DOHH2 (cell line): ENCODE data around the gene KRT9.

Source experiments
- H3F3A ChIP-seq: fragments of 200-600 bp; sonication (generic), shearing (Covaris generic); 2 replicates; pipeline ENCODE4 v1.6.0; 2016; ENCODE audit warnings: antibody characterized with exemption, mild to moderate bottlenecking; ENCODE audit not compliant: control insufficient read depth, insufficient read depth
- H3K27ac ChIP-seq: fragments of 200-600 bp; sonication (generic); 2 replicates; pipeline ENCODE4 v1.5.1; 2014; ENCODE audit warnings: low read depth, mild to moderate bottlenecking, low read length, moderate library complexity
- H3K27me3 ChIP-seq: fragments of 200-600 bp; sonication (generic); 2 replicates; pipeline ENCODE4 v1.6.1; 2014; ENCODE audit warnings: mild to moderate bottlenecking, low read length, mixed read lengths; ENCODE audit not compliant: control insufficient read depth
- H3K36me3 ChIP-seq: fragments of 200-600 bp; sonication (generic); 2 replicates; pipeline ENCODE4 v1.6.1; 2014; ENCODE audit warnings: mild to moderate bottlenecking, low read length, moderate library complexity, mixed read lengths; ENCODE audit not compliant: control insufficient read depth
- H3K4me1 ChIP-seq: fragments of 200-600 bp; sonication (generic); 2 replicates; pipeline ENCODE4 v1.6.1; 2014; ENCODE audit warnings: mild to moderate bottlenecking, low read length, mixed read lengths; ENCODE audit not compliant: control insufficient read depth
- H3K4me2 ChIP-seq: fragments of 200-600 bp; sonication (generic); 2 replicates; pipeline ENCODE4 v1.6.0; 2014; ENCODE audit warnings: mild to moderate bottlenecking, low read length, moderate library complexity
- H3K4me3 ChIP-seq: fragments of 200-600 bp; sonication (generic); 2 replicates; pipeline ENCODE4 v1.5.1; 2014; ENCODE audit warnings: mild to moderate bottlenecking, low read length, mixed read lengths
- H3K79me2 ChIP-seq: fragments of 200-600 bp; sonication (generic); 2 replicates; pipeline ENCODE4 v1.6.1; 2014; ENCODE audit warnings: mild to moderate bottlenecking, low read length, mixed read lengths; ENCODE audit not compliant: control insufficient read depth
- H3K9me2 ChIP-seq: fragments of 200-600 bp; sonication (generic); replicated peaks from 2 replicates; pipeline ENCODE4 v1.6.1; 2014; ENCODE audit warnings: mild to moderate bottlenecking, low read length, mixed read lengths; ENCODE audit not compliant: control insufficient read depth
- H3K9me3 ChIP-seq: fragments of 200-600 bp; sonication (generic); 2 replicates; pipeline ENCODE4 v1.6.1; 2014; ENCODE audit warnings: antibody characterized with exemption, low read length, mixed read lengths; ENCODE audit not compliant: control insufficient read depth, insufficient read depth
- H4K20me1 ChIP-seq: fragments of 200-600 bp; sonication (generic); 2 replicates; pipeline ENCODE4 v1.6.0; 2014; ENCODE audit warnings: low read depth, mild to moderate bottlenecking, antibody characterized with exemption, low read length, moderate library complexity; ENCODE audit not compliant: control insufficient read depth, insufficient read depth
- CTCF ChIP-seq: fragments of 200-600 bp; sonication (generic); IDR thresholded peaks from one replicate; pipeline ENCODE4 v1.5.1; 2014; ENCODE audit warnings: antibody characterized with exemption, mild to moderate bottlenecking, low read depth, low read length; ENCODE audit not compliant: poor library complexity, severe bottlenecking
- EZH2phosphoT487 ChIP-seq: fragments of 200-600 bp; sonication (generic); IDR thresholded peaks from 2 replicates; pipeline ENCODE4 v1.6.1; 2017; ENCODE audit warnings: borderline replicate concordance, mild to moderate bottlenecking, antibody characterized with exemption, low read length, moderate library complexity, mixed read lengths

Gene KRT9

GRCh38 chr17:41551365-41551764 is 20.5 kb downstream of the KRT9 start:
- Histone ChIP-seq H4K20me1 (no peaks in the 10 kb centered on the region), H3K36me3 (no peaks in the 10 kb centered on the region), H3F3A (no peaks in the 10 kb centered on the region), H3K9me2 (no peaks in the 10 kb centered on the region), H3K4me2 (no peak overlapping the region), H3K27me3 (peaks cover 9% of the 10 kb centered on the region; the same call in 1 of the 2 replicates), H3K4me3 (no peak overlapping the region), H3K4me1 (peaks cover 5% of the 10 kb centered on the region), H3K27ac (no peak overlapping the region), H3K9me3 (no peaks in the 10 kb centered on the region), H3K79me2 (no peaks in the 10 kb centered on the region)
- no peak for TF ChIP-seq CTCF

GRCh38 chr17:41549596-41550039 is 22.2 kb downstream of the KRT9 start:
- H3K4me3 ChIP-seq = no peak overlapping the region
- no peaks in the 10 kb centered on the region for H3K79me2 ChIP-seq
- no peaks in the 10 kb centered on the region for H4K20me1 ChIP-seq
- H3K9me3 ChIP-seq = no peaks in the 10 kb centered on the region
- TF ChIP-seq EZH2phosphoT487 (no peak), CTCF (no peak)
- H3K9me2 ChIP-seq = no peaks in the 10 kb centered on the region
- no peaks in the 10 kb centered on the region for H3F3A ChIP-seq
- H3K27me3 ChIP-seq = peaks cover 9% of the 10 kb centered on the region; the same call in 1 of the 2 replicates
- peak overlapping the region; percentile 57; the same call in 1 of the 2 replicates for H3K4me2 ChIP-seq
- H3K36me3 ChIP-seq = no peaks in the 10 kb centered on the region
- H3K4me1 ChIP-seq = peaks cover 5% of the 10 kb centered on the region
- no peak overlapping the region for H3K27ac ChIP-seq

- Histone ChIP-seq H3K36me3 (no peaks in the 10 kb centered on the region), H3K9me3 (no peaks in the 10 kb centered on the region), H3K4me3 (0 out of 2 replicates have a peak overlapping the region, but pooled peaks have one; percentile 12), H3K27ac (no peak overlapping the region), H4K20me1 (no peaks in the 10 kb centered on the region), H3F3A (no peaks in the 10 kb centered on the region), H3K79me2 (no peaks in the 10 kb centered on the region), H3K27me3 (peaks cover 9% of the 10 kb centered on the region; the same call in 1 of the 2 replicates), H3K4me1 (peaks cover 5% of the 10 kb centered on the region), H3K4me2 (peak overlapping the region; percentile 57), H3K9me2 (no peaks in the 10 kb centered on the region)
- TF ChIP-seq CTCF = peak; percentile 92
- no peak for TF ChIP-seq EZH2phosphoT487
Observed at GRCh38 chr17:41548844-41549595, 22.8 kb downstream of the KRT9 start.
